Stimulated activated CD8-positive, alpha-beta memory T cell treated with anti-CD3 and anti-CD28 coated beads, Interleukin-12 subunit alpha, Interleukin-12 subunit beta, amount 100 ng/mL, for 24 hours (primary cell): ENCODE data around the gene THEMIS2.
"Not testable (repeated sequence)": the region's sequence is repeated elsewhere in the genome, so short reads cannot be mapped to it uniquely, and the experiment has no call there.

Experiments used
- DNase-seq: peaks from one replicate; pipeline ENCODE4 v3.0.0-alpha.2; 2020; ENCODE audit errors: extremely low read depth

Gene THEMIS2

DNA sequence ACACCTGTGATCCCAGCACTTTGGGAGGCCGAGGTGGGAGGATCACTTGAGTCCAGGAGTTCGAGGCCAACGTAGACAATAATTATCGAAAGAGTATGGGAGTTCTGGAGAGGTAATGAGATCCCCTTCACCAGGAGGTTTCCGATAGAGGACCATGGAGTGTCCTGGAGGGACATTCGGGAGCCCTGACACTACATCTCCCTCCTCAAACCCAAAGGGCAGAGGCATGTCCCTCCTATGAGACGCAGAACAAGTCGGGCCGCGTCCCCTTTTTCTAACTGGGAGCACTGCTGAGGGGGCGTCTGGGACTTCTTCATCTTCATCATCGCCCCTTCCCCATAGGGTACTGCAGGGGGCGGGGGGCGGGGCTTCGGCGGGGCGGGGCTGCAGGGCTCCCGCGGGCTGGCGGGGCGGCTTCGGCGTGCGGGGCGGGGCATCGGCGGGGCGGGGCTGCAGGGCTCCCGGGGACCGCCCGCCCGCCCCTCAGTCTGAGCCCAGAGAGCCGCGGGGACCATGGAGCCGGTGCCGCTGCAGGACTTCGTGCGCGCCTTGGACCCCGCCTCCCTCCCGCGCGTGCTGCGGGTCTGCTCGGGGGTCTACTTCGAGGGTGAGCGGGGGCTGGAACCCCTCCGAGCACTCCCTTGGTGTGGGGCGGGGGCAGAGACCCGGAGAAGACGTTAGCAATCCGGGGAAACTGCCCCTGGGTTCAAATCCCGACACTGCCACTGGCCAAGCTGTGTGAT is at the start of gene THEMIS2:
Gene THEMIS2 (plus strand): TSS at position 486 of the 743 bp plus-strand sequence. CDS start 28 bp downstream, at position 514.
- DNase-seq: peak; percentile 56

DNA sequence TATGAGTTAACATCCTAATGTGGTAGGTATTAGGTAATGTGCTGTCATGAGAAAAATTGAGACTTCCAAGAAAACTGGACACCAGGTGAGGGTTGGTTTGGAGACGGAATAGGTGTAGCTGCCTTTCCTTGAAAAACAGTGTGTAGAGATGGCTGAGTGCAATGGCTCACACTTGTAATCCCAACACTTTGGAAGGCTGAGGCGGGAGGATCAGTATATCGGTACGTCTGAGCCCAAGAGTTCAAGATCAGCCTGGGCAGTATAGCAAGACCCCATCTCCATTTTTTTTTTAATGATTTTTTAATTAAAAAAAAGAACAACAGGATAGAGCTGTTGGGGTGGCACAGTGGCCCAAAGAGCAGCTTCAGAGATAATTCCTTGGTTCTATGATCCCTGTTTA is 48.6 kb upstream of the THEMIS2 start:
- DNase-seq: no peak

DNA sequence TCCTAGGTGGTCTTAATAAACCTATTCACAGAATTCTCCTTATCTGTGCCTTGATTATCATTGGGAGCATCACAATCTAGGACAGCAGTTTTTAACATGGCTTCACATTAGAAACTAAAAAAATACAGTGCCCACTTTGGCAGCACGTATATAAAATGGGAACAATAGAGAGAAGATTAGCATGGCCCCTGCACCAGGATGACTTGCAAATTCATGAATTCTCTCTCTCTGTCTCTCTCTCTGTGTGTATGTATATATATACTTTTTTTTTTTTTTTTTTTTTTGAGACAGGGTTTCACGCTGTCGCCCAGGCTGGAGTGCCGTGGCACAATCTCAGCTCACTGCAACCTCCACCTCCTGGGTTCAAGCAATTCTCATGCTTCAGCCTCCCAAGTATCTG is 47.9 kb upstream of the THEMIS2 start:
- no peak for DNase-seq

DNA sequence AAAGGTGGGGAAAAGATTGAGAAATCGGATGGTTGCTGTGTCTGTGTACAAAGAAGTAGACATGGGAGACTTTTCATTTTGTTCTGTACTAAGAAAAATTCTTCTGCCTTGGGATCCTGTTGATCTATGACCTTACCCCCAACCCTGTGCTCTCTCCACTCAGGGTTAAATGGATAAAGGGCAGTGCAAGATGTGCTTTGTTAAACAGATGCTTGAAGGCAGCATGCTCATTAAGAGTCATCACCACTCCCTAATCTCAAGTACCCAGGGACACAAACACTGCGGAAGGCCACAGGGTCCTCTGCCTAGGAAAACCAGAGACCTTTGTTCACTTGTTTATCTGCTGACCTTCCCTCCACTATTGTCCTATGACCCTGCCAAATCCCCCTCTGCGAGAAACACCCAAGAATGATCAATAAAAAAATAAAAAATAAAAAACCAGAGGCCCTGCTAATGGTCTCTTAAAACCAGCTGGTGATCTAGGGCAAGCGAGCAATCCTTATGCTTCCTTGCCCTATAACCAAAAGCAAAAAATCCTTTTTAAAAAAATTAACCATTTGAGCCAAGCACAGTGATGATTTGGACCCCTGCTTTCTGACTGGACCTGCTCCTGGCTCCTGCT is 42.9 kb upstream of the THEMIS2 start:
- DNase-seq: not testable (repeated sequence)

DNA sequence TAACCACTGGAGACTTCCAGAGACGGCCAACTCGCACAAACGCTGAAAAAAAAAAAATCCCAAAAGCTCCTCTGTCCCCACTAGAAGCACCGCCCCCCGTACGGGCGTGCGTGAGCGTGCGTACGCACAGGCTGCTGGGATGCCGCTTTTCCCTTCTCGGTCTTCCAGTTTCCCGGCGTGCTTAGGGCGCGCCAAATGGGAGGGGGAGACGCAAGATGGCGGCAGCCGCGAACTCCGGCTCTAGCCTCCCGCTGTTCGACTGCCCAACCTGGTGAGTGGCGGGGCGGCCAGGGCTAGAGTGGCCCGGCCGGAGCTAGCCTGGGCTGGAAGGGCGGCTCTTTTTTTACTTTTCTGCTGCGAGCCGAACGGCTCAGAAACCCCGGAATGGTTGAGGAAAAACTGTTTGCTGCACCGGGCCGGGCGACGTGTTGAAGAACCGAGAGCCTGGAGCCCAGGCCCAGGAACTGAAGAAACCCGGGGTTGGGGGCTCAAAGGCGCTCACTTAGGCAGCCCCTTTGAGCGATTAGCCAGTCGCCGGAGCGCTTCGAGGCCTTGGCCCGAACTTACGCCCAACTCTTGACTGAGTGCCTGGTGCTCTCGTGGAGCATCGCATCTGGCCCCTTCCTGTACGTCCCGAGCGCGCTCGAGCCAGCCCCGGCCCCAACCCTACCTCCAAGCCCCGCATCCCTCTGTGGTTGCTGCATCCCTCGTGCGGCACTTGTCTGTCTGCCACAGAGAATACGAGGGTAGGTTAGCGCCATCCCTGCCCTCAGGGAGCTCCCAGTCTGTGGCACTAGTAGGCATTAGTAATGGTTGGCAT is 41.5 kb upstream of the THEMIS2 start, which contains the start of gene PPP1R8:
Gene PPP1R8 (plus strand): TSS at position 162 of the 820 bp plus-strand sequence. CDS start 54 bp downstream, at position 216.
- DNase-seq: peak; percentile 83

DNA sequence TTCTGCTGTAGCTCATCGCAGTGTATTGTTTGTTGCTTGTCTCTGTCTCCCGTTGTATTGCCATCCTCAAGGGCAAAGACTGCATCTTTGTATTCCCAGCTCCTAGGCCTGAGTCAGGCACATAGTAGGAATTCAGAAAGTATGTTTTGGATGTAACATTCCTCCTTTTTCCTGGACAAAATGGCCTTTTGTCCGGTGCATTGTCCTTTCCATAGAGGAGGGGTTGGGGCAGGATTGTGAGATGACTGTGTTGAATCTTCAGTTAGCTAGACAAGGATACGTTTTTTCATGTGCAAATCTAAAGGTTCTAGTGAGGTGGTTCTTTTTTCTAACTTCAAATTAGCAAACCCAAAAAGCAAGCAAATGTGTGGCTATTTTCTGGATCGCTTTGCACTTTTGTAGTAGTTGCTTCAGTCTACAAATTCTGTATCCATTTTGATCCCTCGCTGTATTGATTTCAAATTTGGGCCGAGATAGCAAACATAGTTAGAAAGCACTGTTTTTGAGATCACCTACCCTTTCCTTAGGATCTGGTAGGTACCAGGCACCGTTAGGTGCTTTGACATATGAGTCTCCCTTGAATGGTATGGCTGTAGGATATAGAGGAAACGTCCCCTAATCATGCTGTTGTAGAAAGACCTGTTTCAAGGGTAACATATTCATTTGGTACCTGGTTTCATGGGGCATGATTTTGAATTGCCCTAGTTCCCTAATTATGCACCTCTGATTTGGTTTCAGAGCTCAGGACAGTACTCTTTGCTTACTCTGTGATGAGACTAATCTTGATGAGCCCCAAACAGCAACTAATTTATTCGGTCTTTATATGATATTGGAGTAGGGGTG is 40.6 kb upstream of the THEMIS2 start:
- DNase-seq: no peak

DNA sequence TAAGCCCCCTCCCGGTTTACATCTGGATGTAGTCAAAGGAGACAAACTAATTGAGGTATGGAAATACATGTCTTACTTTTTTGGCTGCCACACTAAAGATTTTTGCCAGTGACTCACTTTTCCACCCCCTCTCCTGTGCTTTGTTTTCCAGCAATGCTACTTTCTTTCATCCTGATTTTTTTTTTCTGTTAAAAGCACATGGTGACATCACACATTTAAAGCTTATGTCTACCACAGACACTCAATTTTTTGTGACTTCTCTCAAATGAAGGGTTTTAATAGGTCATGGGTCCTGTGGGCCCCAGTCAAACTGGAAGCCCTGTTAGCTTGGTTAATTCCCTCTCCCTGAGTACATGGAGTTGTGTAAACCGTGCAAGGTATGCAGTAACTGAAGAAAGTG is 39.6 kb upstream of the THEMIS2 start:
- DNase-seq: no peak

DNA sequence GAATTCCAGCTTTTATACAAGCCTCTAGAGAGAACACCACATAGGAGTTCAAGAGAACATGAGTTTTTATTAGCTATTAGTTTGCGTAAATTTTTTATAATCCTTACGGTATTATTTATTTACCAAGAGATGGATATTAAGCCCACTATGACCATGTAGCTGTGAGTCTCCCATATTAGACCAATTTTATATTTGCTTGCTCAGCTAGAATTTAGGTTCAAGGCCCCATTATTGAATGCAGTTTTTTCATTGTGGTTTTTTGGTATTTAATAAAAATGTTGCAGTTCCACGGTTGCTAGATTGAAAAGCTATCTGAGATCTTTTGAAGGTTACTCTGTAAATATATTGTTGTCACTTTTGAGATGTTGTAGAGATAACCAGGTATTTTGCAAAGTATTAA is 38.9 kb upstream of the THEMIS2 start:
- DNase-seq: no peak

DNA sequence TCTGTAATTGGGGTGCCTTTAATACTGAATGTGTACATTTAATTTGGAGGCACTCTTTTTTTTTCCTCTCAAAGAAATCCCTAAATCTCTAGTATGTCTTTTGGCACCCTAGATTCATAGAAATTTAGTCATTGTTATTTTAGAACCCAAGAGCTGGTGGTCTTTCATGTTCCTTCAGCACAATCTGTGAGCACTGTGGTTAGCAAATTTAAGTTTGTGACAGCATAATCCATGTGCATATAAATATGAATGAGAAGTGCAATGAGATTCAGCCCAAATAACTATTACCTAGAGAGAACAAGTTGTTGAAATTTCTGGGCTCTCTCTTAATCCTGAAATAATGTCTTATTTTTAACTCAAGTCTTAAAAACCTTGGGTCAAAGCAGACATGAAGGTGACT is 37.3 kb upstream of the THEMIS2 start:
- DNase-seq: no peak

DNA sequence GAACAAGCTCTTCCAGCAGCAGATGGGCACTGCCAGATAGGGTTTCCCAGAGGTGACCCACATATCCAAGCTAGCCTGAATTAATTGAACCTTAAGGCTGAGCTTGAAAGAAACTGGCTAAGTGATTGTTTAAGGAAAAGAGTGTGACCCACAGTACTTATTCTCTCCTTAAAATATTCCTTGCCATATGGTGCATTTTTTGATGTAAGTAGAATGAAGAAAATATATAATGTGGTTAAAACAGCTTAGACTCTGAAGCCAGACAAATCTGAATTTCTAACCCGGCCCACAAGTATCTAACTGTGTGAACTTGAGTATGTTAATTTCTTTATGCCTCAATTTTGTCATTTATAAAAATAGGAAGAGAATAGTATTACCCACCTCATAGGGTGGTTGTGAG is 36.8 kb upstream of the THEMIS2 start:
- no peak for DNase-seq

DNA sequence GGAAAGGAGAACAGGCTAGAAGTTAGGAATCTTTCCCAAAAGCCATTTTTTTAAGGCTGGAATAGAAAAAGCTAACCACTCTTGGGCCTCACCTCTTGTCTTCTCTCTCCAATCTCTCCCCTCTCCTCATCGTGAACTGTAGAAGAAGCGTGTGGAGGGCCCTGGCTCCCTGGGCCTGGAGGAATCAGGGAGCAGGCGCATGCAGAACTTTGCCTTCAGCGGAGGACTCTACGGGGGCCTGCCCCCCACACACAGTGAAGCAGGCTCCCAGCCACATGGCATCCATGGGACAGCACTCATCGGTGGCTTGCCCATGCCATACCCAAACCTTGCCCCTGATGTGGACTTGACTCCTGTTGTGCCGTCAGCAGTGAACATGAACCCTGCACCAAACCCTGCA is 22.4 kb upstream of the THEMIS2 start:
- no peak for DNase-seq

DNA sequence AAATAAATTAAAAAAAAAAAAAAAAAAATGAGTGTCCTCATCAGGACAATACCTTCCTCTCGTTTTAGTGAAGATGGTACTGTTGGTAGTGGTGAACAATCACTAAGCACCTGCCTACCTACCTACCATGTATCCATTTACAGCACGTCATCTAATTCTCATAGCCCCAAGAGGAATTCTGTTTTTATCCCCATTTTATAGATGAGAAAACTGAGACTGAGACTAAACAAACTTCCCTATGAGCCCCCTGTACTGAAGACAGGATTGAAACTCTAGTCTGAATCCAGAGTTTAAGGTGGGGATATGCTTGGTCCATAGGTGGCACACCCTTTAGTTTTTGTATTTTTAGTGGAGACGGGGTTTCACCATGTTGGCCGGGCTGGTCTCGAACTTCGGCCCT is 17.3 kb upstream of the THEMIS2 start:
- no peak for DNase-seq

DNA sequence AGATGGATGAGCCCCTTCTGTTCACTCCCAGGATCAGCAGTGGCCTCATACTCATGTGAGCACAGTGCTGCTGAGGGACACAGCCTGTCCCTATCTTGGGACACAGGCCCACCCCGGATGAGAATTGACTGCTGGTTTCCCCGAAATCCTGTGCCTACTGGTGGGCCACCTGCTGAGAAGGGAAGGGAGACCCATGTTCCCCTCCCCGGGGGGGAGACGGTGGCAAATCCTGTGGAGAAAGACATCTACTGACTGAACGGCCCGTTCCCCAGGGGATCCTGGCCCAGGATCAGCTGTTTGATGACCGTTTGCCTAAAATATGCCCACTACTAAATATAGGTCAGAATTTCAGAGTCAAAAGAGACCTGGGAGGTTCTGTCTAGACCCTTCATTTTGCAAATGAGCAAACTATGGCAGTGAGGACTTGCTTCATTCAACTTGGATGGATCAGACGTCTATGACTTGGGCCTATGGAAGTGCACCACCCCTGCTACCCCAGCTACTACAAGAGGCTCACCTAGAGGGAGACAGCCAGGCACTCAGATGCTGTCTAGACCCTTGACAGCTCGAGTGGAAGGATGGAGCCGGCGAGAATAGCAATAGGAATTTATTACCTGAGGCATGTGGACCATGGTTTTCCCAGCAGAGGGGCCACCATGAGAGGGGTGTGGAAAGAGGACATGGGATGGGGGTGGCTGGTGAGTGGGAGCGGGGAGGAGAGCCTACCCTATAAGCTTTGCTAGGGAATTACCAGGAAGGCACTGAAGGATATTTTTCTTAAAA is 15.6 kb upstream of the THEMIS2 start:
- DNase-seq: no peak

DNA sequence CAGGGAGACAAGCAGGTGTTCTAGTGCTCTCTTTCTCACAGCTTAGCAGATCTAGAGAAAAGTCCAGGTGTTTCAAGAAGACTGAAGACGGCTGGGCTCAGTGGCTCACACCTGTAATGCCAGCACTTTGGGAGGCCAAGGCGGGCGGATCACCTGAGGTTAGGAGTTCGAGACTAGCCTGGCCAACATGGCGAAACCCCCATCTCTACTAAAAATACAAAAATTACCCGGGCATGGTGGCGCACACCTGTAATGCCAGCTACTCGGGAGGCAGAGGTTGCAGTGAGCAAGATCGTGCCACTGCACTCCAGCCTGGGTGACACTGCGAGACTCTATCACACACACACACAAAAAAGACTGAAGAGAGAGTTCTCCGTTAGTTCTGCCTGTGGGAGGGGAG is 14.8 kb upstream of the THEMIS2 start:
- not testable (repeated sequence) for DNase-seq

DNA sequence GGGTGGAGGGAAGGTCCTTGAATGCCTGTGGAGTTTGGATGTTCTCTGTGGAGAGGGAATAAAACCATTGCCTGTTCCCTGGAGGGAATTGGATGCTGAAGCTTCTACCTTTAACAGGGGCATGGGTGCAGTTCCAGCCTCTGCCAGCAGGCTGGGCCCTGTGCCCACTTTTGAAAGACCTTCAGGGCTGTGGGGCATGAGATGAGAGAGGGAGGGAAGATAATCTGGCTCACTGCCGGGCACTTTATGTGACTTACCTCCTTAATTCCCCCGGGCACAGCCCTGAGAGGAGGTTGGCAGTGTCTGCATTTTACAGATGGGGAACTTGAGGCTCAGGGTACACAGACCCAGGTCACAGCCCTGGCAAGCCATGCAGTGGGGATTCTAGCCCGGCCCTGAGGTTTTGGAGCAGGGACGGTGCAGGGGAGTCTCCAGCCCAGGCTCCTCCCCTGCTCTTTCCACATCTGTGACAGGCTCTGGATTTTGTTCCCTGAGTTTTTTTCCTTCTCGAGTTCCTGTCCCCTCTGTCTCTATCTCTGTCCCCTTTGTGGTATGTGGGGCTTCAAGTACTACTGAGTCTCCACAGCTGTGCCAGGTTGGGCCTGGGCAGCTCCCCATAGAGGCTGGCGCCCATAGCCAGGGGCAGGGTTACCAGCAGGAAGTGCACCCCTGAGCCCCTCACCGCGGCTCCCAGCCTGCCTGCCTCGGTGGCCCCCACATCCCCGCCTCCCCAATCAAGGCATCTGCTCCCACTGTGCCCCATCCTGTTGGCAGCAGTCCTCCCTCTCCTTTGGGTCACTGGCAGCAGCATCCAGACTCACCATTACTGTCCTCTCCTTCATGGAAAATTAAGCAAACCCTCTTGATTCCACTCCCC is 14.0 kb upstream of the THEMIS2 start:
- DNase-seq: peak; percentile 53

DNA sequence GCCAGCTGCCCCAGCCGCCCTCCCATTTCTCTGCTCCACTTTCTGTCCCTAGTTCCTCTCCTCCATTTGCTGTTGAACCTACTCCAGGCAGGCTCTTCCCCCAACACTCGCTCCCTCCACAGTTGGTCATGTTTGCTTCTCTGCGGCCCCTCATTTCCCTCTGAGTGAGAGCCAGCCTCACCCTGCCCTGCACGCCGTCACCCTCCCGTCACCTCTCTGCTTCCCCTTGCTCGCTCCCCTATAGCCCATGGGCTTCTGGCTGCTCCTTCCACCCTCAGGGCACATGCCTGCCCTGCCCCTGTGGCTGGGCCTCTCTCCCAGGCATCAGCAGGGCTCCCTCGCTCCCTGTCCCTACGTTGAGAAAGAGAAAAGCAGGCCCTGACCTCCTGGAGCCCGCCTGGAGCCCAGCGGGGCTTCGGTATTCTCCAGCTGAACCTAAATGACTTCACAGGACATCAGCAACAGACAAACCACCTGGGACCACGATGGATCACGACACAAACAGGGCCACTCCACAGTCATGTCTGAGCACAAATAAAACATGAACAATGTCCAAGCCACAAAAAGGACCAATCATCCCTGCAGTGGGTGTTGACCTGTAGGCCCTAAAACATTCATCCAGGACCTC is 13.3 kb upstream of the THEMIS2 start:
- DNase-seq: no peak

DNA sequence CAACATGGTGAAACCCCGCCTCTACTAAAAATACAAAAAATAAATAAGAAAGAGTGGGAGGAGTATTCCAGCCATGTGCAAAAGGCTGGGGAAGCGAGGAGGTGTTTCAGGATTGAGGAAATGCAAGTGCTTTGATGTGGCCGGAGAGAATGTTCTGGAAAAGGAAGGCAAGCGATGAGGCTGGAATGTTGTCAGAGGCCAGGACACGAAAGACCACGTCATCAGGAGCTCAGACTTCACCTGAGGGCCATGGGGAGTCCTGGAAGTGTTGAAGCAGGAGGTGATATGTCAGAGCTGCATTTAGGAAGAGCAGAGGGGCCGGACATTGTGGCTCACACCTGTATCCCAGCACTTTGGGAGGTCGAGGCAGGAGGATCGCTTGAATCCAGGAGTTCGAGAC is 10.9 kb upstream of the THEMIS2 start:
- DNase-seq: no peak

DNA sequence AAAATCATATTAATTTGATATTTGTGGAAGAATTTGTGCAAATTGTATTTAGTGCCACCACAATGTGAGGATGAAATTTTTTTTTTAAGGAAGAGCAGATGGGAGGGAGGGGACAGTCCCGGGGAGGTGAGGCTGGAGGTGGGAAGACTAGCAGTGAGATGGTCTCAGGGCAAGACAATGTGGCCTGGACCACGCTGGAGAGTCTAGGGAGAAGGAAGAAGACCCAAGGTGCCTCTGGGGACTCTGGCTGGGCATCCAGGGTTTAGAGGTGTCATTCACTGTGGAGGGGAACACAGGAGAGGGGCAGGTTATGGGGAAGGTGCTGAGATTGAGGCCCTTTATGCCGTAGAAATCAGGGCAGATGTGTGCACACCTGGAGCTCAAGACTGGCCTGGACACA is 10.3 kb upstream of the THEMIS2 start:
- DNase-seq: no peak
